A673 (cell line): ENCODE results near the gene C1orf174. TPM values are rescaled to one million over a fixed set of nuclear protein-coding genes. Genes with fewer than 3 reads are reported as not detected.

ENCODE experiments used
- BruUV-seq: library from RNA; stranded (reverse); fragments of 400-500 nt; replicated peaks from 2 replicates; lab custom pipeline; 2021; lab: Mats Ljungman, UMichigan
- CTCF ChIA-PET: fragments of 300-600 bp; sonication (Branson Sonifier 250); formaldehyde crosslinking; loops from one replicate; lab custom pipeline; 2022; ENCODE audit warnings: antibody characterized with exemption; lab: Charles Lee
- POLR2A ChIA-PET: fragments of 300-600 bp; sonication (Branson Sonifier 250); formaldehyde crosslinking; loops from one replicate; lab custom pipeline; 2022; ENCODE audit warnings: antibody characterized with exemption; ENCODE audit not compliant: low non-redundant PET; lab: Charles Lee
- DNase-seq: peaks from one replicate; pipeline ENCODE4 v3.0.0-alpha.2; 2015; ENCODE audit warnings: low spot score
- H3K27ac ChIP-seq: fragments of 200-600 bp; sonication (generic); 2 replicates; pipeline ENCODE4 v1.5.1; 2016; ENCODE audit warnings: mixed run types, low read depth, mild to moderate bottlenecking, mixed read lengths, antibody characterized with exemption, low read length; ENCODE audit not compliant: poor library complexity, severe bottlenecking
- H3K27me3 ChIP-seq: fragments of 200-600 bp; sonication (generic); replicated peaks from 2 replicates; pipeline ENCODE4 v1.6.1; 2017; ENCODE audit warnings: mixed run types, low read depth, mild to moderate bottlenecking, mixed read lengths, antibody characterized with exemption, low read length; ENCODE audit not compliant: insufficient read depth, poor library complexity
- H3K36me3 ChIP-seq: fragments of 200-600 bp; sonication (generic); 2 replicates; pipeline ENCODE4 v1.6.1; 2016; ENCODE audit warnings: mixed run types, mild to moderate bottlenecking, mixed read lengths, antibody characterized with exemption, low read length; ENCODE audit not compliant: insufficient read depth, poor library complexity, severe bottlenecking
- H3K4me1 ChIP-seq: fragments of 200-600 bp; sonication (generic); 2 replicates; pipeline ENCODE4 v1.6.1; 2017; ENCODE audit warnings: mixed run types, mild to moderate bottlenecking, mixed read lengths, antibody characterized with exemption, low read length; ENCODE audit not compliant: insufficient read depth, poor library complexity, severe bottlenecking
- H3K4me3 ChIP-seq: fragments of 200-600 bp; sonication (generic); 2 replicates; pipeline ENCODE4 v1.5.1; 2016; ENCODE audit warnings: low read depth, mixed run types, mild to moderate bottlenecking, mixed read lengths, low read length; ENCODE audit not compliant: poor library complexity, severe bottlenecking
- H3K9me3 ChIP-seq: fragments of 200-600 bp; sonication (generic); 2 replicates; pipeline ENCODE4 v1.6.1; 2016; ENCODE audit warnings: mixed run types, low read depth, mild to moderate bottlenecking, mixed read lengths, antibody characterized with exemption, low read length; ENCODE audit not compliant: poor library complexity, severe bottlenecking
- EZH2 ChIP-seq: fragments of 200-600 bp; sonication (generic); IDR thresholded peaks from 2 replicates; pipeline ENCODE4 v1.6.1; 2017; ENCODE audit warnings: borderline replicate concordance, low read depth, mild to moderate bottlenecking, mixed read lengths, antibody characterized with exemption, low read length; ENCODE audit not compliant: poor library complexity, severe bottlenecking
- intact Hi-C: fragments of 100-400 bp; cut with micrococcal nuclease; formaldehyde crosslinking; loops from one replicate; pipeline ENCODE4 v1.10.0; 2022; ENCODE audit not compliant: unreplicated experiment
- total RNA-seq: library from RNA; stranded (reverse); gene quantifications from 2 replicates; pipeline ENCODE4 v1.2.3, GENCODE V29; 2021
- TF ChIP-seq, protein P1 (sequence below): fragments of 300-800, 200-600 bp; sonication (generic); conservative IDR thresholded peaks from 2 replicates; pipeline ENCODE4 v1.5.1; 2017; ENCODE audit warnings: low read depth, mild to moderate bottlenecking, antibody characterized with exemption, low read length, moderate library complexity, mixed read lengths

The C1orf174 gene
- total RNA-seq, 1 experiment from 2014 or later: 36.2 TPM

GRCh38 chr1:3894626-3895278, 5.3 kb downstream of the C1orf174 start:
- no TSS peak for BruUV-seq
- Histone ChIP-seq H3K27ac (no peak overlapping the region), H3K36me3 (peaks cover 33% of the 10 kb centered on the region), H3K27me3 (no peaks in the 10 kb centered on the region), H3K4me1 (no peaks in the 10 kb centered on the region), H3K4me3 (no peak overlapping the region), H3K9me3 (peaks cover 10% of the 10 kb centered on the region)
- no peak for TF ChIP-seq EZH2
- TF ChIP-seq, protein P1, sequence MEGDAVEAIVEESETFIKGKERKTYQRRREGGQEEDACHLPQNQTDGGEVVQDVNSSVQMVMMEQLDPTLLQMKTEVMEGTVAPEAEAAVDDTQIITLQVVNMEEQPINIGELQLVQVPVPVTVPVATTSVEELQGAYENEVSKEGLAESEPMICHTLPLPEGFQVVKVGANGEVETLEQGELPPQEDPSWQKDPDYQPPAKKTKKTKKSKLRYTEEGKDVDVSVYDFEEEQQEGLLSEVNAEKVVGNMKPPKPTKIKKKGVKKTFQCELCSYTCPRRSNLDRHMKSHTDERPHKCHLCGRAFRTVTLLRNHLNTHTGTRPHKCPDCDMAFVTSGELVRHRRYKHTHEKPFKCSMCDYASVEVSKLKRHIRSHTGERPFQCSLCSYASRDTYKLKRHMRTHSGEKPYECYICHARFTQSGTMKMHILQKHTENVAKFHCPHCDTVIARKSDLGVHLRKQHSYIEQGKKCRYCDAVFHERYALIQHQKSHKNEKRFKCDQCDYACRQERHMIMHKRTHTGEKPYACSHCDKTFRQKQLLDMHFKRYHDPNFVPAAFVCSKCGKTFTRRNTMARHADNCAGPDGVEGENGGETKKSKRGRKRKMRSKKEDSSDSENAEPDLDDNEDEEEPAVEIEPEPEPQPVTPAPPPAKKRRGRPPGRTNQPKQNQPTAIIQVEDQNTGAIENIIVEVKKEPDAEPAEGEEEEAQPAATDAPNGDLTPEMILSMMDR: no peak
- DNase-seq: no peak
- CTCF ChIA-PET: no interaction called here
- intact Hi-C loops: no loop called here
- POLR2A ChIA-PET: no interaction called here

- Histone ChIP-seq H3K4me1 (no peaks in the 10 kb centered on the region), H3K27me3 (no peaks in the 10 kb centered on the region), H3K9me3 (peaks cover 2% of the 10 kb centered on the region), H3K4me3 (no peak overlapping the region), H3K27ac (no peak overlapping the region), H3K36me3 (peaks cover 40% of the 10 kb centered on the region)
- ChIA-PET CTCF (no interaction called here), POLR2A (no interaction called here)
- intact Hi-C loops: no loop called here
- DNase-seq: no peak
- BruUV-seq: no TSS peak
- TF ChIP-seq EZH2: no peak
- TF ChIP-seq, protein P1: no peak
Measured at GRCh38 chr1:3893190-3893589, 6.9 kb downstream of the C1orf174 start.

GRCh38 chr1:3892748-3893147, 7.3 kb downstream of the C1orf174 start:
- Histone ChIP-seq H3K9me3 (no peaks in the 10 kb centered on the region), H3K4me1 (no peaks in the 10 kb centered on the region), H3K4me3 (no peak overlapping the region), H3K36me3 (peaks cover 40% of the 10 kb centered on the region), H3K27ac (no peak overlapping the region), H3K27me3 (no peaks in the 10 kb centered on the region)
- POLR2A ChIA-PET: no interaction called here
- BruUV-seq: no TSS peak
- TF ChIP-seq, protein P1: no peak
- TF ChIP-seq EZH2: no peak
- CTCF ChIA-PET: no interaction called here
- intact Hi-C loops: no loop called here
- DNase-seq: no peak
